ENCODE measurements around the gene BIN1.

BIN1 gene

GRCh38 chr2:127057371-127058245, 49.3 kb downstream of the BIN1 start:
- DNase-seq (ENCODE audit: low read depth in 2 of 2), result no peak

GRCh38 chr2:127056631-127057370, 50.2 kb downstream of the BIN1 start:
- DNase-seq (ENCODE audit: low read depth in 2 of 2), result no peak

GRCh38 chr2:127056086-127056485, 50.9 kb downstream of the BIN1 start:
- no peak for DNase-seq (ENCODE audit: low read depth in 2 of 2)

- no peak for DNase-seq (ENCODE audit: low read depth in 2 of 2)
Observed at GRCh38 chr2:127055786-127056076, 51.2 kb downstream of the BIN1 start.

GRCh38 chr2:127054996-127055785, 51.8 kb downstream of the BIN1 start:
- DNase-seq (ENCODE audit: low read depth in 2 of 2), result no peak

- DNase-seq (ENCODE audit: low read depth in 2 of 2), result no peak
Observed at GRCh38 chr2:127054604-127054930, 52.4 kb downstream of the BIN1 start.

GRCh38 chr2:127053731-127054603, 53.0 kb downstream of the BIN1 start:
- DNase-seq (ENCODE audit: low read depth in 2 of 2), result no peak

- DNase-seq (ENCODE audit: low read depth in 2 of 2), result no peak
Observed at GRCh38 chr2:127052771-127053691, 53.9 kb downstream of the BIN1 start.

- no peak for DNase-seq (ENCODE audit: low read depth in 2 of 2)
Observed at GRCh38 chr2:127052057-127052770, 54.7 kb downstream of the BIN1 start.

- no peak for DNase-seq (ENCODE audit: low read depth in 2 of 2)
Observed at GRCh38 chr2:127051116-127052056, 55.6 kb downstream of the BIN1 start.

- no peak for DNase-seq (ENCODE audit: low read depth in 2 of 2)
Observed at GRCh38 chr2:127050803-127051115, 56.2 kb downstream of the BIN1 start.

- DNase-seq (ENCODE audit: low read depth in 2 of 2), result peak; percentile 18 to 37
Observed at GRCh38 chr2:127049927-127050802, 56.8 kb downstream of the BIN1 start.

- no peak for DNase-seq (ENCODE audit: low read depth in 2 of 2)
Observed at GRCh38 chr2:127048969-127049897, 57.7 kb downstream of the BIN1 start.

- no peak for DNase-seq (ENCODE audit: low read depth in 2 of 2)
Observed at GRCh38 chr2:127048618-127048935, 58.4 kb downstream of the BIN1 start.

- DNase-seq (ENCODE audit: low read depth in 2 of 2), result no peak
Observed at GRCh38 chr2:127047716-127048617, 59.0 kb downstream of the BIN1 start.

GRCh38 chr2:127047054-127047453, 59.9 kb downstream of the BIN1 start:
- no peak for DNase-seq (ENCODE audit: low read depth in 2 of 2)

Data from stimulated activated CD8-positive, alpha-beta memory T cell treated with anti-CD3 and anti-CD28 coated beads, Interleukin-7, amount 100 ng/mL, for 1 hour (primary cell).